HG03558 (cell line): ENCODE data around the gene ANO7.
A peak's percentile ranks its signal among the peaks of the same experiment; 100 is the strongest.

Experiments
- ATAC-seq: cut with Tn5 transposase; IDR thresholded peaks from one replicate; pipeline ENCODE4 v1.9.1; 2021; ENCODE audit warnings: moderate number of reproducible peaks; ENCODE audit not compliant: unreplicated experiment; ENCODE audit errors: extremely low read depth

Gene ANO7, protein sequence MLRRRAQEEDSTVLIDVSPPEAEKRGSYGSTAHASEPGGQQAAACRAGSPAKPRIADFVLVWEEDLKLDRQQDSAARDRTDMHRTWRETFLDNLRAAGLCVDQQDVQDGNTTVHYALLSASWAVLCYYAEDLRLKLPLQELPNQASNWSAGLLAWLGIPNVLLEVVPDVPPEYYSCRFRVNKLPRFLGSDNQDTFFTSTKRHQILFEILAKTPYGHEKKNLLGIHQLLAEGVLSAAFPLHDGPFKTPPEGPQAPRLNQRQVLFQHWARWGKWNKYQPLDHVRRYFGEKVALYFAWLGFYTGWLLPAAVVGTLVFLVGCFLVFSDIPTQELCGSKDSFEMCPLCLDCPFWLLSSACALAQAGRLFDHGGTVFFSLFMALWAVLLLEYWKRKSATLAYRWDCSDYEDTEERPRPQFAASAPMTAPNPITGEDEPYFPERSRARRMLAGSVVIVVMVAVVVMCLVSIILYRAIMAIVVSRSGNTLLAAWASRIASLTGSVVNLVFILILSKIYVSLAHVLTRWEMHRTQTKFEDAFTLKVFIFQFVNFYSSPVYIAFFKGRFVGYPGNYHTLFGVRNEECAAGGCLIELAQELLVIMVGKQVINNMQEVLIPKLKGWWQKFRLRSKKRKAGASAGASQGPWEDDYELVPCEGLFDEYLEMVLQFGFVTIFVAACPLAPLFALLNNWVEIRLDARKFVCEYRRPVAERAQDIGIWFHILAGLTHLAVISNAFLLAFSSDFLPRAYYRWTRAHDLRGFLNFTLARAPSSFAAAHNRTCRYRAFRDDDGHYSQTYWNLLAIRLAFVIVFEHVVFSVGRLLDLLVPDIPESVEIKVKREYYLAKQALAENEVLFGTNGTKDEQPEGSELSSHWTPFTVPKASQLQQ

DNA sequence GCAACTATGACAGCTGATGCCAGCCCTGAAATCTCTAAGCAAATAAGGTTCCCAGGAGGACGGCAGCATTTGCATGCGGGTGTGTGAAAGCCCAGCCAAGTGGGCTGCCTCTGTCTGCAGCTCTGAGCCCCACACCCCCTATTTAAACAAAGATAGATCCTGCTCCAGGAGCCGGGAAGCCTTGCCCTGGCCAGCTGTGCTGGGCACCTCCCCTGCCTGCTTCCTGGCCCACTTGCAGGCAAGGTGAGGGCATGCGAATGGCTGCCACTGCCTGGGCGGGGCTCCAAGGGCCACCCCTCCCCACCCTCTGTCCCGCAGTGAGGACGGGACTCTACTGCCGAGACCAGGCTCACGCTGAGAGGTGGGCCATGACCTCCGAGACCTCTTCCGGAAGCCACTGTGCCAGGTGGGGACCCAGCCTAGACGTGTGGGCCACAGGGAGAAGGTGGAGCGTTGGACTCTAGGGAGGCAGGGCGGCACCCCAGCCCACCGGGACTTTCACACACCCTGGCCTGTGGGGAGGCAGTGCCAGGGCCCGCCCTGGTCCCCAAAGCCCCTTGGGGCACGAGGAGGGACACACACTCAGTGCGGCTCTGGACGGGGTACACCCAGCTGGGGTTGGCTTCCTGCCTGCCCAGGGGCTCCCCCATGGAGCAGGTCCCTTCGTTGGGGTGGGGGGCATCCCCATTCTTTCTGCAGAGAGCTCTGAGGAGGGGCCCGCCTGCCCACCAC is at the start of gene ANO7:
TSS of gene ANO7 (plus strand) at position 317 of the 732 bp plus-strand sequence. CDS start 1,387 bp downstream, outside the sequence.
- ATAC-seq = no peak

GRCh38 chr2:241139531-241140444 is 48.7 kb upstream of the ANO7 start:
- no peak for ATAC-seq

GRCh38 chr2:241140445-241140840 is 48.0 kb upstream of the ANO7 start:
- no peak for ATAC-seq

- ATAC-seq = no peak
Observed at GRCh38 chr2:241141214-241141770, 47.2 kb upstream of the ANO7 start.

GRCh38 chr2:241142063-241142462 is 46.4 kb upstream of the ANO7 start:
- no peak for ATAC-seq

- ATAC-seq = no peak
Observed at GRCh38 chr2:241142593-241142992, 45.9 kb upstream of the ANO7 start.

- ATAC-seq = no peak
Observed at GRCh38 chr2:241146286-241146685, 42.2 kb upstream of the ANO7 start.

- ATAC-seq = no peak
Observed at GRCh38 chr2:241147336-241147735, 41.1 kb upstream of the ANO7 start.

GRCh38 chr2:241148239-241148638 is 40.2 kb upstream of the ANO7 start:
- ATAC-seq = no peak

DNA sequence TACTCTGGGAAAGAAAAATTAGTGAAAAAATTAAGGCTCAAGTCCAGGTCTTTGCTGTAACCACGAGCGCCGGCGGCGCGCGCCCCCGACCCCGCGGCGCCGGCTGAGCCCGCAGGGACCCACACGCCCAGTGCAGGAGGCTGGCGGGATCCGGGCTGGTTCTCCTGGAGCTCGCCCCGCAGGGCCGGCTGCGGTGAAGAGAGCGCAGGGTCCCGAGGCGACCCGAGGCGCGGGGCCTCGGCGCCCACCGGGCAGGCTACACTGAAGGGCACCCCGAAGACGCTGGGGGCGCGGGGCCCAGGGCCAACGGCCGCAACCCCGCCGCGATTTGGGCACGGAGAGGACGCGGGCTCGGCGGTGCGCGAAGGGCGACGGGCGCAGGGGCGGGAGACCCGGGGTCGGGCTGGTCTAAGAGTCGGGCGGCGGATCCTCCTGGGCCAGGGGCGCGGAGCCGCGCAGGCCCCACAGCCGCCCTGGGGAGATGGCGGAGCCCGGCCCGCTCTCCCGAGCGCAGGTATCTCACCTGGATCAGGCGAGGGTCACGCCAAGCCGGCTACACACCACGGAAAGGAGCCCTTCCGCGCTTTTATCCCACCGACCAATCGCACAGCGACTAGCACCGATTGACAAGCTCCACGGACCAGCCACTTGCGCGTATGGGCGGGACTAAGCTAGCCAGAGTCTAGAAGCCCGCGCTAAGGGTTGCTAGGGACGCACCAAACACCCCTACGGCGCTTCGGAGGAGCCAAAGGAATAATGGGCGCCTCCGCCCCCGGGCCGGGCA is 39.4 kb upstream of the ANO7 start, which contains the start of gene PASK:
TSS of gene PASK (minus strand) at position 582 of the 784 bp plus-strand sequence. CDS start 6,440 bp downstream, outside the sequence.
- ATAC-seq = peak; percentile 38

DNA sequence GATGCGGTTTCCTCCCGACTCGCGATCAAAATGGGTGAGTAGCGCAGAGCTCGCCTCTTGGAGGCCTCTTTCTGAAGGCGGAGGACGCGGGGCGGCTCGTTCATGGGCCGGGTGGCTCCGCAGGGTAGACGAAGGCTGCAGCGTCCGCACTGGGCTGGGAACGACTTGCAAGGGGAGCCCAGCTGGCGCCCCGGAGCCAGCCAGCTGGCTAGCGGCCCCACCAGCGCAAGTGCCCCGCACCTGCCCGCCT is 38.9 kb upstream of the ANO7 start:
- peak; percentile 2 for ATAC-seq

GRCh38 chr2:241149925-241150659 is 38.4 kb upstream of the ANO7 start, which contains the start of gene PPP1R7:
Gene PPP1R7 (plus strand): TSS chr2:241150467. CDS start chr2:241150496, 29 bp downstream.
- peak; percentile 43 for ATAC-seq

GRCh38 chr2:241150660-241151530 is 37.6 kb upstream of the ANO7 start:
- ATAC-seq = peak; percentile 3

GRCh38 chr2:241151934-241152660 is 36.4 kb upstream of the ANO7 start:
- ATAC-seq = no peak

DNA sequence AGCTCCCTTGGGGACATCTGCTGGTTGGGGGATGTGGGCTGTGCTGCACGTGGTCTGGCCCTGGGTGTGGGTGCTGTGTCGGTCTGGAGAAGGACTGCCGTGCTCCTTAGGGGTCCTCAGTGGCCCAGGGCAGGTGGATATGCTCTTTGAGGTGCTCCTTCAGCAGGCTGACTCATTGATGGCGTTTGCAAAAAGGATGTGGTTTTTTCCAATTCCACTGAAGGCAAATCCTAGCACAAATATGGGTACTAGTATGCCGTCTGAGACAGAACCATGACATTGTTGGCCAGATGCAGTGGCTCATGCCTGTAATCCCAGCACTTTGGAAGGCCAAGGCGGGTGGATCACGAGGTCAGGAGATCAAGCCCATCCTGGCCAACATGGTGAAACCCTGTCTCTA is 34.9 kb upstream of the ANO7 start:
- no peak for ATAC-seq

- no peak for ATAC-seq
Observed at GRCh38 chr2:241154915-241155314, 33.6 kb upstream of the ANO7 start.
